Measurements from ENCODE around the gene CCNT1.

DNA sequence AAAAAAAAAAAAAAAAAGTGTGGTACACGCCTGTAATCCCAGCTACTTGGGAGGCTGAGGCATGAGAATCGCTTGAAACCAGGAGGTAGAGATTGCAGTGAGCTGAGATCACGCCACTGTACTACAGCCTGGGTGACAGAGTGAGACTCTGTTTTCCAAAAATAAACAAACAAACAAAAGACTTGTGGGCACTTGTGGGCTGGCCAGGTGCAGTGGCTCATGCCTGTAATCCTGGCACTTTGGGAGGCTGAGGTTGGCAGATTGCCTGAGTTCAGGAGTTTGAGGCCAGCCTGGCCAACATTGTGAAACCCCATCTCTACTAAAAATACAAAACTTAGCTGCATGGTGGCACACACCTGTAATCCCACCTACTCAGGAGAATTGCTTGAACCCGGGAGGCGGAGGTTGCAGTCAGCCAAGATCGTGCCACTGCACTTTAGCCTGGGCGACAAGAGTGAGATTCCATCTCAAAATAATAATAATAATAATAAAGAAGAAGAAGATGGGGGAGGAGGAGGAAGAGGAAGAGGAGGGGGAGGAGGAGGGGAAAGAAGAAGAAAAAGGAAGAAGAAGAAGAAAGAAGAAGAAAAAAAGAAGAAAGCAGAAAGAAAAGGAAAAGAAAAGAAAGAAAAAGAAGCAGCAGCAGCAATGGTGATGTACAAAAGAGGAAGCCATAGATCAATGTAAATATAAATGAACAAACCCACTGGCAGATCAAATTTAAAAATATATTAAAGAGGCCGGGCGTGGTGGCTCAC, 27.9 kb upstream of the CCNT1 start:
- TF ChIP-seq, protein P1, sequence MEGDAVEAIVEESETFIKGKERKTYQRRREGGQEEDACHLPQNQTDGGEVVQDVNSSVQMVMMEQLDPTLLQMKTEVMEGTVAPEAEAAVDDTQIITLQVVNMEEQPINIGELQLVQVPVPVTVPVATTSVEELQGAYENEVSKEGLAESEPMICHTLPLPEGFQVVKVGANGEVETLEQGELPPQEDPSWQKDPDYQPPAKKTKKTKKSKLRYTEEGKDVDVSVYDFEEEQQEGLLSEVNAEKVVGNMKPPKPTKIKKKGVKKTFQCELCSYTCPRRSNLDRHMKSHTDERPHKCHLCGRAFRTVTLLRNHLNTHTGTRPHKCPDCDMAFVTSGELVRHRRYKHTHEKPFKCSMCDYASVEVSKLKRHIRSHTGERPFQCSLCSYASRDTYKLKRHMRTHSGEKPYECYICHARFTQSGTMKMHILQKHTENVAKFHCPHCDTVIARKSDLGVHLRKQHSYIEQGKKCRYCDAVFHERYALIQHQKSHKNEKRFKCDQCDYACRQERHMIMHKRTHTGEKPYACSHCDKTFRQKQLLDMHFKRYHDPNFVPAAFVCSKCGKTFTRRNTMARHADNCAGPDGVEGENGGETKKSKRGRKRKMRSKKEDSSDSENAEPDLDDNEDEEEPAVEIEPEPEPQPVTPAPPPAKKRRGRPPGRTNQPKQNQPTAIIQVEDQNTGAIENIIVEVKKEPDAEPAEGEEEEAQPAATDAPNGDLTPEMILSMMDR (IDR thresholded peaks at IDR 0.05; ENCODE audit: poor library complexity, severe bottlenecking): no peak
- TF ChIP-seq SMC3 (conservative IDR thresholded peaks at IDR 0.05; ENCODE audit: poor library complexity) (no peak), RAD21 (conservative IDR thresholded peaks at IDR 0.05) (no peak), POLR2AphosphoS5 (IDR thresholded peaks at IDR 0.05) (no peak)
